GM21367 (cell line): ENCODE measurements around the gene BANP.
"Not testable (repeated sequence)": the region's sequence is repeated elsewhere in the genome, so short reads cannot be mapped to it uniquely, and the experiment has no call there.

Experiments used
- ATAC-seq: cut with Tn5 transposase; IDR thresholded peaks from one replicate; pipeline ENCODE4 v1.9.1; 2021; ENCODE audit not compliant: unreplicated experiment

BANP gene

GRCh38 chr16:88118376-88118775, 167.1 kb downstream of the BANP start:
- no peak for ATAC-seq

- not testable (repeated sequence) for ATAC-seq
Observed at GRCh38 chr16:88118852-88119741, 167.9 kb downstream of the BANP start.

GRCh38 chr16:88119881-88120751, 168.9 kb downstream of the BANP start:
- not testable (repeated sequence) for ATAC-seq

GRCh38 chr16:88120812-88121211, 169.6 kb downstream of the BANP start:
- no peak for ATAC-seq

GRCh38 chr16:88121391-88121790, 170.2 kb downstream of the BANP start:
- not testable (repeated sequence) for ATAC-seq

GRCh38 chr16:88121886-88122580, 170.8 kb downstream of the BANP start:
- no peak for ATAC-seq
